Activated CD4-positive, CD25-positive, alpha-beta regulatory T cell treated with anti-CD3 and anti-CD28 coated beads, Interleukin-2, amount 50 U/mL, for 16 hours (primary cell): ENCODE measurements around the gene ZNF254.
"Not testable (repeated sequence)": the region's sequence is repeated elsewhere in the genome, so short reads cannot be mapped to it uniquely, and the experiment has no call there.

Experiments used
- DNase-seq: peaks from one replicate; pipeline ENCODE4 v3.0.0-alpha.2; 2020; ENCODE audit warnings: low read depth, low spot score

Gene ZNF254

DNA sequence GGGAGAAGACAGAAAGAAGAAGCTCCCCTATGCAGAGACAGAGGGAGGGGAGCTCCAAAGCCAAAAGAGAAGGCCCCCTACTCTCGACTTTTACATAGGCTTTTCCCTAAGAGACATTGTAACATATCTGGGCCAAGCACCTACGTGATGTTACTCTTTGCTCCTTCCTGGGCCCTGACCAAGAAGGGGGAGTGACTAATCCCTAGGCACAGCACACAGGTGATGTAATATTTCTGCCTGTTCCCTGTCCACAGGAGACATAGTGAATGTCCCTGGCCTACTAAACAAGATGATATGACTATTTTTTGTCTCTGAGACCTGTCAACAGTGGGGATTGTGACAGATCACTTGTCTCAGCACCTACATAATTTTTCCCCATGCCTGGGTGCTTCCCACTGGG lies 15.9 kb upstream of the ZNF254 start:
- DNase-seq = no peak

DNA sequence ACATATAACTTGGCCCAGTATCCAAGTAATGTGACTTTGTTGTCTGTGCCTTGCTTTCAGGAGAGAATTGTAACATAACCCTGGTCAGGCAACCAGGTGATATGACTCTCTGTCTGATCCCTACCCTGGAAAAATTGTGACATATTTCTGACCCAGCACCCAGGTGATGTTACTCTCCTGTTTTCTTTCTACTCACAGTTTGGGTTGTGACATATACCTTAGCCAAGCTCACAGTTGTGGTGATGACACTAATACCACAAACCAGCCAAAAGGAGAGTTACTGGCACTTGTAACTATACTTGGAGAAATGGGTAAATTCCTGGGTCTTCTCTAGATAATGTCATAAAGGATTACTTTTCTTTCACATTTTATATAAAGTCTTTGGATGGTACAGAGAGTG lies 14.3 kb upstream of the ZNF254 start:
- DNase-seq = no peak

DNA sequence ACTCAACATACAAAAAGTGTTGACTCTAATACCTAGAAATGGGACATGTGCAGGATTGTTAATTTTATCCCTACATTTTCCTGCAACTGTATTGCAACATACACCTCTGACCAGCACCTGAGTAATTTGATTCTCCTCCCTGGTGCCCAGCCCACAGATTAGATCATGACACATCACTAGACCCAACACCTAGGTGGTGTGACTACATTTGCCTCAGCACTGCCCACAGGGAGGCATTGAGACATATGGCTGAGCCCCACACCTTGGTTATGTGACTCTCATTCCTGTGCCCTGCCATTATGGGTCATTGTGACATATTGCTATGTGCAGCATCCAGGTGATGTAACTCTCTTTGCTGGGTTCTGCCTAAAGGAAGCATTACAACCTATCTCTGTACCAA lies 13.2 kb upstream of the ZNF254 start:
- no peak for DNase-seq

DNA sequence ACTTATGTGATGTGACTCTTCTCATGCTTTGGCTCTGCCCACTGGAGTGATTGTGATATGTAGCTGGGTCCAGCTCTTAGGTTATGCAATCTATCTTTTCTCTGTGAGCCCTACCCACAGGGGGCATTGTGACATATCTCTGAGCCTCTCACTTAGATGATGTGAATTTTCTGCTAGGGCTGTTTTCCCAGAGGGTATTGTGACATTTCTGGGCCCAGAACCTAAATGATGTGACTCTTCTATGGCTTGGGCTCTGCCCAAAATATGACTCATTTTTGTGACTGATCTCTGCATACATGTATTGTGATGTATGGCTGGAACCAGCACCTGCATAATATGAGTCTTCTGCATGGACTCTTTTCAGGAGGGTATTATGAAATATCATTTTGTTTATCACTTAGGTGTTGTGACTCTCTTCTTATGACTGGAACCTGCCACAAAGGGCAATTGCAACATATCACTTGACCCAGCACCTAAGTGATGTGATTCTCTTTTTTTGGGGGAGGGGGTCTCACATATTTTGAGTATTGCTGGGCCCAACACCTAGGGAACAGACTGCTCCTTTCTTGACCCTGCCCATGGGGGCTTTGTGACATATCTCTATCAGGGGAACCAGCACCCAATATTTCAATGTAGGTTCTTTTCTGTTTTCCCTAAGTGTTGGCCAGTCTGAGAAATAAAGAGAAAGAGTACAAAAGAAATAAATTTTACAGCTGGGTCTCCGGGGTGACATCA lies 12.1 kb upstream of the ZNF254 start:
- no peak for DNase-seq

DNA sequence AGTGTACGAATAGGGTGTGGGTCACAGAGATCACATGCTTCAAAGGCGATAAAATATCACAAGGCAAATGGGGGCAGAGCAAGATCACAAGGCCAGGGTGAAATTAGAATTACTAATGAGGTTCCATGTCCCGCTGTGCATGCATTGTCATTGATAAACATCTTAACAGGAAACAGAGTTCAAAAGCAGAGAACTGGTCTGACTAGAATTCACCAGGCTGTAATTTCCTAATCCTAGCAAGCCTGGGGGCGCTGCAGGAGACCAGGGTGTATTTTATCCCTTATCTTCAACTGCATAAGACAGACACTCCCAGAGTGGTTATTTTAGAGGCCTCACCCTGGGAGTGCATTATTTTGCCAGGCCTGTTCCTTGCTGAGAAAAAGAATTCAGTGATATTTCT lies 11.5 kb upstream of the ZNF254 start:
- not testable (repeated sequence) for DNase-seq

DNA sequence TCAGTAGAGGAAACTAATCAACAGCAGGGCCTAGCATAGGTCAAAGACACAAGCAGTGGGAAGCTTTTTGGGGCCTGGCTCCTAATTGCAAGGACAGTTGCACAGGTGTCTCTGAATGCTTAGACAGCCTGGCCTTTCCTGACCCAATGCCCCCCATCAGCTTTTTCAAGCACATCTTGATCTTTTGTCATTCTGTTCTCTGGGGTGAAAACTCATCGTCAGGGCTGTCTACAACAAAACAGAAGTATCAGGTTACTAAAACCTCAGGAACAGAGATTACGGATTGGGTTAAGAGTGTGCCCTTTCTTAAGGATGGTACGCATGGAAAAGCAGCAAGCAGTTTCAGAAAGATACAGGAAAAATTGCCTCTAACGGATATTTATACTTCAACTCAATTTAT lies 8.3 kb upstream of the ZNF254 start:
- no peak for DNase-seq

DNA sequence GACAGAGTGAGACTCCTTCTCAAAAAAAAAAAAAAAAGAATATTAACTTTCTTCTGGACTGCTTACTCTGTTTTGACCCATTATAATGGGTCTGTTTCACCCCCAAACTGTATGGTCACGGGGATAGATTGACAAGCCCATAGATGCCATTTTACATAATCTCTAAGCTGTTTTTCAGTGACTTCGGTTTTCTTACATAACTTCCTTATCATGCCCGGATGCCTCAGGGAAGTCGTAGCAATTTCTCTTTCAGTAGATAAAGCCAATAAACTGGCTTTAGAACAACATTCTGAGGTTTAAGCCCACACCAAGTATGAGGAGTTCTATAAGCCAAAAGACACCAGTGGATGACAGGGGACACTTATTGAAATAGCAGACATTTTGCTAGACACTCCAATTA lies 5.9 kb upstream of the ZNF254 start:
- DNase-seq = no peak

DNA sequence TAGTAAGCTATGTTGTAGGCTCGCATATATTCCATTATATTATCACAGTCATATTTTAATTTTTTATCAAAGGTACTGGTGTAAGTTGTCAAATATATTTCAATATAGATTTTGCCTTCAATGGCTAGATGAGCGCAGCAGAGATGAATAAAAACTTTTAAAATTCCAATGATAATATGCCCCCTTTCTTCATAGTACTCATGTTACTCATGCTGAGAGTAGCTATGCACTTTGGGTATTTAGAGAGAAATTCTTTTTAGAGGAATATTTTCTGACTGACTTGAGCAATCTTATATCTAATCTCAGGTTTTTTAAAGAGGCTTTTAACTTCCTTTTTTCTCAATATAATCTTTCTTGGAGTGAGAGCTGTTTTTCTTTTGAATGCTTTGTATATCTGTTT lies 11.4 kb downstream of the ZNF254 start:
- DNase-seq = no peak

DNA sequence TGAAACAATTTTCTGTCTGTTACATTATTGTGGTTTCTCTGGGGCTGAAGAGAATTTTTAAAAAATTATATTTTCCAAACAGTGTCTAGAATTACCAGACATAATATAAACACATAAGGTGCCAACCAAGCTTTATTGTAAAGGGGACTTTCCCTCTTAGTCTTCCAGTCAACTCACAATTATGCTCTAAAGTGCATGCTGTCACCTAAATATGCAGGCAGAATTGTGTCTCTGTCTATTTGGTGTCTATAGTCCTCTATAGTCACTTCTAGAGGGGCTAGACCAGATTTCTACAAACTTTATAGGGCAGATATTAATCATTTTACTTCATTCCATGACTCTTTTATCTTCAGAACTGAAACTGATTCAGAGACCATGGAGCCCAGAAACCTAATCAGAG lies 12.8 kb downstream of the ZNF254 start:
- no peak for DNase-seq

DNA sequence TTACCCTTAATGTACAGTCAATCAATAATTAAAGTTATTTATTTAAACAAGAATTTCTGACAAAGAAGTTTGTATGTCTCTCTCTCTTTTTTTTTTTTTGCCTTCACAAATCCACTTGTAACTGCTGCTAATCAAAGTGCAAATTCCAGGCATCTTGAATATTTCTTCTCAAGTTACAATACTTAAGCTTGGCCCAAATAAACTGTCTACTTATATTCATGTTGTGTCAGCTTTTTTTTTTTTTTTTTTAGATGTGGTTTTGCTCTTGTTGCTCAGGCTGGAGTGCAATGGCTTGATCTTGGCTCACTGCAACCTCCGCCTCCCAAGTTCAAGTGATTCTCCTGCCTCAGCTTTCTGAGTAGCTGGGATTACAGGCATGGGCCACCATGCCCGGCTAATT lies 13.6 kb downstream of the ZNF254 start:
- not testable (repeated sequence) for DNase-seq

DNA sequence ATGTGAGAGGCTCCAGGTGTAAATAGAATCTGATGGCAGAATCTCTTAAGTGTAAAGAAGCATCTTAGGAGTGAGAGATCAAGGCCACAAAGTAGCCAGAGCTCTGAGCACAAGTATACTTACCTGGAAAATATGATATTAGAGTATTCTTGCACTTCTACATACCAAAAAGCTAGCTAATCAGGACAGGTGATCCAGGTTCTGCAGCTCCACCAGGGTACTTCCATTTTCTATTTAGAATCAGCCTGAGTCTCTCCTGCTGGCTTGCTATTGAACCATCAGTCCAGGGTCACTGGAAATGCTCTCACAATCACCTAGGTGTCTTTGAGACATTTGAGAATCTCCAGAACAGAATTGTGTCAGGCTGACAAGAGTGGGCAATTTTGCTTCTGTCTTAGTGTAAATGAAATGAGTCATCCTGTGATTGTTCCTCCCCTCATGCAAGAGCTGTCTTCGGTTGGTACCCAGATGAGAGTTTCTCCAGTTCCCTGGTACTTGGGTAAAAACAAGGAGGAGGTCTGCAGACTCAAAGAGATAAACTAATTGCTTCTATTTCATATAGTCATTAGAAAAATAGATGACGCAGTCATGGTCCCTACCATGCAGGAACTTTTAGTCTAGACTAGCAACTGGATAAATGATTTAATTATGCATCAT lies 14.6 kb downstream of the ZNF254 start:
- no peak for DNase-seq

DNA sequence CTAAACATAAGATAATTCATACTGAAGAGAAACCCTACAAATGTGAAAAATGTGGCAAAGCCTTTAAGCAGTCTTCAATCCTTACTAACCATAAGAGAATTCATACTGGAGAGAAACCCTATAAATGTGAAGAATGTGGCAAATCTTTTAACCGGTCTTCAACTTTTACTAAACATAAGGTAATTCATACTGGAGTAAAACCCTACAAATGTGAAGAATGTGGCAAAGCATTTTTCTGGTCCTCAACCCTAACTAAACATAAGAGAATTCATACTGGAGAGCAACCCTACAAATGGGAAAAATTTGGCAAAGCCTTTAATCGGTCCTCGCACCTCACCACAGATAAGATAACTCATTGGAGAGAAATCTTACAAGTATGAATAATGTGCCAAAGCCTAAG lies 40.6 kb downstream of the ZNF254 start:
- no peak for DNase-seq

DNA sequence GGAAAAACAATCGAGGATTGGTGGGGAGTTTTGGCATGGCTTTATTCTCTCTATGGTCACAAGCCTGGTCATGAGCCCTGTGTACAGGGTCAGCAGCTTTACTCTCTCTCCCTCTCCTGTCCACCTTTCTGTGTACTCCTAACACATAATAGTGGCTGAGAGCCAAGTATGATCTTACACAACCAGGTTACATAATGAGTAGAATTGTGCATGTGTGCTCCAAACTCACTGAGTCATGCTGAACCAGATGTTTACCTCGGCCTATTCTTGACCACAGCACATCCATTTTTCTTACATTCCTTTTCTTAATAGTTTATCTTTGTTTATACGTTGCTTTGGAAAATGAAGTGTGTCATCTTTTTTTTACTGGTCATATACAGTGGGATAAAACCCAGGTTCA lies 53.1 kb downstream of the ZNF254 start:
- no peak for DNase-seq

DNA sequence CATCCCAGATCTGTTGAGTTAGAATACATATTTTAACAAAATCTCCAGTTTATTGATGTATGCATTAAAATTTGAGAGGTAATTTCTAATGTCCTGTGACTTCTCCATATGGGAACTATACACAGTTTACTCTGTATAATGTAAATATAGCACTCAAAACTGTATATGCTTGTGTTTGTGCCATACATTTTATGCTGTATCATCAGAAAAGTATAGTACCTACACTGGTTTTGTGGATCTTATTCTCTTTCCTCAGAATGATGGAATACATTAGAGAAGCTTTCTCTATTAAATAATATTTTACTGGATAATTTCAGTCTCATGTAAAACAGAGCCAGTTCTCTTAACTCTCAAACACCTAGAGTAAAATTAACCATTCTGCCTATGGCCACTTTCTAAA lies 53.6 kb downstream of the ZNF254 start:
- no peak for DNase-seq

DNA sequence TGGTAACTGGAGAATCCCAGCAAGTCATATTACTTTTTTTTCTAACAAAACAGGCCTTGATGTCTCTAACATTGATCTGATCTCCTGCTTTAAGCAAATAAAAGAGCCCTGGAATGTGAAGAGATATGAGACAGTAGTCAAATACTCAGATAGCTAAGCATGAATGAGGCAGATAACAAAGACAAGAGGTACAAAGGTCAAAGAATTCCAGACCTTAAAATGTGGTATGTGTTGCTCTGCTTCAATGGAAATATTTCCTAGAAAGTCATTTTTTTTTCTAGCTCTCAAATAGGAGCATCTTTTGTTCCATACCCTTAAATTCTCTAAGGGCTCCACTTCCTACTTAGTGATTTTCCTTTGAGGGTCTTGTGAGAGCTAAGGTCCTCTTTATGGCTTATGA lies 54.6 kb downstream of the ZNF254 start:
- DNase-seq = no peak

DNA sequence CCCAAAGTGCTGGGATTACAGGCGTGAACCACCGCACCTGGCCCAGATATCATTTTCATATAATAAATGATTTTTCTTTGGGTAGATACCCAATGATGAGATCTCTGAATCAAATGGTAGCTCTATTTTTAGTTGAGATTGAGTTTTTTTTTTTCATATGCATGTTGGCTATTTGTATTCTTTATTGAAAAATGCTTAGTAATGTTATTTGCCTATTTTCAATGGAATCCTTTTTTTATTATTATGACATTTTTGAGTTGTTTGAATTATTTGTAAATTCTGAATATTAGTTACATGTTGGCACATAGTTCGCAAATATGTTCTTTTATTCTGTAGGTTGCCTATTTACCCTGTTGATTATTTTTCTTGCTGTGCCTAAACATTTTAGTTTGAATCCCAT lies 55.8 kb downstream of the ZNF254 start:
- DNase-seq = no peak

DNA sequence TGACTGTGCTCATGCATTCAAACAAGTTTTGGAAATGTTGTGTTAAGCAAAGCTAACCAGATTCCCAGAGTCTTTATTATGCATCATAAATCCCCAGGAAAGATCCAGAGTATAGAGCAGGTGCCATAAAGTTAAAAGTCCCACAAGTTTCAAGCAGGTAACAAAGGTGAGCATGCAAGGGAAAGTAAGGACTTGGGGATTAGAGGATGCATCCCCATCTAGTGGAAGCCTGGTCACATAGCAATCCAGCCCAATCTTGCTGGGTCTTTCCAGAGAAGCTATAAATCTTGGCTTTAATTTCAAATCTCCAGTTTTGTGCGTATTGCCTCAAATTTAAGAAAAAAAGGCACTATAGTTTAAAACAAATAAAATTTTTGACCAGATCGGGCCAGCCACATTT lies 72.7 kb downstream of the ZNF254 start:
- no peak for DNase-seq

DNA sequence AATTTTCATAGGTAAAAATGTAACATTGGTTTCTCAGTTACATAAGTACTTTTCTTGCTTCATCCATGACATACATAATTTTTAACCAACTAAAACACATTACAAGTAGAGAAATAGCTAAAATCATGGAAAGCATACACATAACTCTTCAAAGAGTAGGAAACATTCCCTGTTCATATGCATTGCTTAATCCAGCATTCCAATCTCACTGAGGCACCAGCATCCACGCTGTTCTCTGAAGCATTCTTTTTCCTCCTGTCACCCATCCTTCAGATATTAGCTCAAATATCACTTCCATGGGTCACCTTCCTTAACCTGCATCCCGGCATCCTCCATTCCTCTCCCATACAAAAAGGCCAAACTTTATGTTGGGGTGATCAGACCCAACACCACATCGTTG lies 79.1 kb downstream of the ZNF254 start:
- no peak for DNase-seq

DNA sequence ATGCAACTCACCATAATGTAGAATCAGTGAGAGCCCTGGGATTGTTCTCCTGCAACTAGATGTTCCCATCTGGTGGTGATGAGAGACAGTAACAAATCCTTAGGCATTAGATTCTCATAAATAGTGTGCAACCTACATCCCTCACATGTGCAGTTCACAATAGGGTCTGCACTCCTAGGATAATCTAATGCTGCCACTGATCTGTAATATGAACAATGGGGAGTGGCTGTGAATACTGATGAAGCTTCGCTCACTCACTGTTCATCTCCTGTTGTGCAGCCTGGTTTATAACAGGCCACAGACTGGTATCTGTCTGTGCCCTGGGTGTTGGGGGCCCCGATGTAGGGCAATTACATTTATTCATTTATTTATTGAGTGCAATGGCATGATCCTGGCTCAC lies 86.9 kb downstream of the ZNF254 start:
- no peak for DNase-seq

DNA sequence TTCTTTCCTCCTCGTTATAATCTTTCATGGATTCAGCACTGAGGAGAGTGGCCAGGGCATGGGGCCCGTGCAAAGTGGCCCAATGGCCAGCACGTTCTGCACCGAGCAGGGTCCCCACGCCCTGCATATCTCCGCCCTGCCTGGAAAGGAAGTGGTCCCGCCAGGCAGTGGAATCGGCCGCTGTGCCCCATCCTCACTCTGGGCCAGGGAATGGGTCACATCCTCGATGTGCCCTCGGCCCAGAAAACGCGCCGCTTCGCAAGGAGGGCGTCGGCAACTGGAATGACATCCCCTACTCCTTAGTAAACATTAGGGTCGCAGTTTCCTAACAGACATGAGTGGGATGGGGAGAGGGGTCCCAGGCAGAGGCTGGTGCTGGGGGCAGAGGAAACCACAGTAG lies 90.7 kb downstream of the ZNF254 start:
- DNase-seq = no peak

DNA sequence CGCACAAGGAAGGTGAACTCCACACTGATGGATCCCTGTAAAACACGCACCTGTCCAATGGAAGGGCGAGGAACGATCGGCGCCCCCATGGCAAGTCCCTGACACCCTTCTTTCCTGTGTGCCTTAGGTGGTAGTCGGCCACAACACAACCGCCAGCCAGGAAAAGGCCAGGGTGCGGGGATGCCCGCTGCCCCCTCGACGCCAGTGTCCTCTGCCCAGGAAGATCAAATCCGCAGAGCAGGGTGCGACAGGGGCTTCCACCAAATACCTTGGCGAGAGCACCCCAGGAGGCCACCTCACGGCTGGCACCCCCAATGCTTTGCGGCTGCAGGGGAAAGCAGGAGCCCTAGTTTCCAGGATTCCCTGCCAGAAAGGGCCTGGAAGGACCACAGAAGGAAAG lies 91.2 kb downstream of the ZNF254 start:
- DNase-seq = no peak
